ENCODE measurements around the gene STXBP2. TPM values are rescaled to one million over a fixed set of nuclear protein-coding genes. Genes with fewer than 3 reads are reported as not detected.

STXBP2 gene
- total RNA-seq, 1 experiment from 2014 or later, result 0.20 TPM

GRCh38 chr19:7670790-7671189 is 33.9 kb downstream of the STXBP2 start:
- in situ Hi-C loops (cut with HindIII; ENCODE audit: low sequenced_read_pairs), result no loop called here
- no peak for DNase-seq (ENCODE audit: low spot score)

- no peak for DNase-seq (ENCODE audit: low spot score)
- in situ Hi-C loops (cut with HindIII; ENCODE audit: low sequenced_read_pairs), result no loop called here
Observed at GRCh38 chr19:7672522-7672921, 35.6 kb downstream of the STXBP2 start.

DNA sequence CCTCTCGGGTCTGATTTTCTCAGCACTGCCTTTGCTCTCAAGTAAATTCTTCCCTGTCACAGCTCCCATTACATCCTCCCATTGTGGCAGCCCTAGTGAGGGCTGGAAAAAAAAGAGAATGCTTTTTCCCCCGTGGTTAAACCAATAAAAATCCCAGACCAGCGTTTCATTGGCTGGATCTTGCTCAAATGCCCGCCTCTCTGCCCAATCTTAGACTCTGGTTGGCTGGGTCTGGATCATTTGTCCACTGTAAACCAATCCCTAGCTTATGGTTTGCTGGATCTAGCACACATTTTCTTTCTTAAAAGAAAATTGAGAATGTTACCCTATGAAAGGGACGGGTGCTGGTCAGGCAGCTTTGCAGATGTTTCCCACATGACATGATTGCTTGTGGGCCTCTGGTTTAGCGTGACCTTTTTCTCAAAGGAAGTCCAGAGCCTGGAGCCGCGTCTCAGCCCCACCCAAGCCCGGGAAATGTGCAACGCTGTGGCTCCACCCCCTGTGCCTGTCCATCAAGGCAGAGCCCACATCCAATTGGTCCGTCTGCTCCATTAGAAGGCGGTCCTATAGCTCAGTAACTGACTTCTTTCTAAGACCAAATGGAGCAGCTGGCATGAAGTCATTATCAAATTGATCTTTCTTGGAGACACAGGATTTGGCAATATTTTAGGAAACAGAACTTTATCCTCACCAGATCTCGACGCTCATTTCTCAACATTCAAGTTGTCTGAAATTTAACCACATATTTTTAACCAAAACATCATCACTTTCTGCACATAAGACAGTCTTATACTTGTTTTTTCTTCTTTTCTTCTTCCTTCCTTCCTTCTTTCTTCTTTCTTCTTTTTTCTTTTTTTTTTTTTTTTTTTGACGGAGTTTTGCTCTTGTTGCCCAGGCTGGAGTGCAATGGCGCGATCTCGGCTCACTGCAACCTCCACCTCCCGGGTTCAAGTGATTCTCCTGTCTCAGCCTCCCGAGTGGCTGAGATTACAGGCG is 37.4 kb downstream of the STXBP2 start:
- in situ Hi-C loops (cut with HindIII; ENCODE audit: low sequenced_read_pairs), result no loop called here
- DNase-seq (ENCODE audit: low spot score), result peak; percentile 24

DNA sequence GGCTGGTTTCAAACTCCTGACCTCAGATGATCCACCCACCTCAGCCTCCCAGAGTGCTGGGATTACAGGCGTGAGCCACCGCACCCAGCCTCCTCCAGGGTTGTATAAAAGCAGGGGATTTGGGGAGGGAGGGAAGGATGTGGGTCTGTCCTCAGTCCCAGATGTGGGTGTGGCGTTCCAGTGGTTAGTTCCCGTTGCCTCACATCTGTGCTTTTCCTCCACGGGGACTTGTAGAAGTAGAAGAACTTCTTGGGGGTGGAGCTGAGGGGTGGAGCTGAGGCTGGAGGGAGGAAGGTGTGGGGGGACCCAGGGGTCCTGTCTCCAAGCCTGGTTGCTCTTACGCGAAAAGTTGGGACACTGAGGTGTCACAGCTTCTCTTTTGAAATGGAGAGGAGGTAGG is 39.5 kb downstream of the STXBP2 start:
- in situ Hi-C loops (cut with HindIII; ENCODE audit: low sequenced_read_pairs), result no loop called here
- no peak for DNase-seq (ENCODE audit: low spot score)

GRCh38 chr19:7676854-7677253 is 39.9 kb downstream of the STXBP2 start, which contains the start of gene MCEMP1:
TSS of gene MCEMP1 (plus strand) at chr19:7677090. CDS start at chr19:7677121, 31 bp downstream.
- no peak for DNase-seq (ENCODE audit: low spot score)
- in situ Hi-C loops (cut with HindIII; ENCODE audit: low sequenced_read_pairs), result no loop called here

DNA sequence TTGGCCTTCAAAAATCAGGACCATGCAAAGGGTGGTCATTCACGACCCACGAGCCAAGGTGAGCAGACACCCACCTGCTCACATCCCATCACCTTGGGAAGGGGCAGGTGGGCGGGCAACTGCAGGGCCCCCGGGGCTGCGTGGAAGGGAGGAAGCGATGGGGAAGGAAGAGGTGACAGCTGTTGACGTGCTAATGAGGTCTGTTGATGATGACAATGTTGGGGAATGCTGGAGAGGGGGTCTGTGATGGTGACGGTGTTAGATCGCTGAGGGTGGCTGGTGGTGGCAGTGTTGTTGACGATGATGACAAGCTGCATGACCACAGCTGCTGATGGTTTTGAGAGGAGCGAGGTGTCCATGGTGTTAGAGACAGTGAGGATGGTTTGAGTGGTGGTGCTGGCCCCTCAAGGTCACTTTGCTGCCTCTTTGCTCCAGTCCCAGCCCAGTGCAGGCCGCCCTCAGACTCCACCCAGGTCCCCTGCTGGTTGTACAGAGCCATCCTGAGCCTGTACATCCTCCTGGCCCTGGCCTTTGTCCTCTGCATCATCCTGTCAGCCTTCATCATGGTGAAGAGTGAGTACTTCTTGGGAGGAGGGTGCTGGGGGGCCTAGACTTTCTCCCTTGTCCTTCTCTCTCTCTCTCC is 40.9 kb downstream of the STXBP2 start:
- in situ Hi-C loops (cut with HindIII; ENCODE audit: low sequenced_read_pairs), result no loop called here
- DNase-seq (ENCODE audit: low spot score), result no peak

- DNase-seq (ENCODE audit: low spot score), result peak; percentile 75
- in situ Hi-C loops (cut with HindIII; ENCODE audit: low sequenced_read_pairs), result no loop called here
Observed at GRCh38 chr19:7678971-7679751, 42.3 kb downstream of the STXBP2 start.

DNA sequence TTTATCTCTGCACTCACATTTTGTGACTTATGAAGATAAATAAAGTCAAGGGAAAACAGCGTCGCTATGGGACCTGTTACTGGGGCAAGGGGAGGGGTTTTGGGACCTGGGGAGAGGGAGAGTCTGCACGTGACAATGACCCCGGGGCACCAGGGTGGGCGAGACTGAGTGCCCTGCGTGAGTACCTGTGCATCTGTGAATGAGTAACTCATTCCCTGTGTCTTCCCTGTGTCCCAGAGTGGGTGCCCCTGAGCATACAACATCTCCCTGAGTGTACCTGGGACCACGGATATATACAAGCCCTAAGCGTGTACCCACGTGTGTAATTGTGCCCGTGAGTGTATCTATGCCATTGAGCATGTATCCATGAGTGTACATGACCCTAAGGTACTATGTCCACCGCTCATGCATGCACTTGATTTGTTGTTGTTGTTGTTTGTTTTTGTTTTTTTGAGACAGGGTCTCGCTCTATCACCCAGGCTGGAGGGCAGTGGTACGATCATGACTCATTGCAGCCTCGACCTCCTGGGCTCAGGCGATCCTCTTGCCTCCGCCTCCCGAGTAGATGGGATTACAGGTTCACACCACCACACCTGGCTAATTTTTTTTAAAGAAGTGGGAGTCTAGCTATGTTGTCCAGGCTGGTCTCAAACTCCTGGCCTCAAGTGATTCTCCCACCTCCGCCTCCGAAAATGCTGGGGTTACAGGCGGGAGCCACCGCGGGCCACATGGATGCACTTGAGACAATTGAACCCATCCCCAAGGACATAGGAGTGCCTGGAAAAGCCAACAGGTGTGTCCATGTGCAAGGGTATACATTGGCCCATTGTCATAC is 43.1 kb downstream of the STXBP2 start:
- in situ Hi-C loops (cut with HindIII; ENCODE audit: low sequenced_read_pairs), result no loop called here
- no peak for DNase-seq (ENCODE audit: low spot score)

- peak; percentile 74 for DNase-seq (ENCODE audit: low spot score)
- in situ Hi-C loops (cut with HindIII; ENCODE audit: low sequenced_read_pairs), result no loop called here
Observed at GRCh38 chr19:7680606-7681339, 43.9 kb downstream of the STXBP2 start, which contains the start of gene TRAPPC5. TSS of gene TRAPPC5 (plus strand) at chr19:7680833. CDS start at chr19:7682254, 1,421 bp downstream.

GRCh38 chr19:7681340-7682174 is 44.6 kb downstream of the STXBP2 start:
- in situ Hi-C loops (cut with HindIII; ENCODE audit: low sequenced_read_pairs), result no loop called here
- peak; percentile 79 for DNase-seq (ENCODE audit: low spot score)

- in situ Hi-C loops (cut with HindIII; ENCODE audit: low sequenced_read_pairs), result no loop called here
Observed at GRCh38 chr19:7682175-7682855, 45.4 kb downstream of the STXBP2 start.

GRCh38 chr19:7685546-7686445 is 48.9 kb downstream of the STXBP2 start:
- in situ Hi-C loops (cut with HindIII; ENCODE audit: low sequenced_read_pairs), result no loop called here
- no peak for DNase-seq (ENCODE audit: low spot score)

More at GRCh38 chr19:7682175-7682855, 45.4 kb downstream of the STXBP2 start:
- DNase-seq (ENCODE audit: low spot score), result peak; percentile 25

- DNase-seq (ENCODE audit: low spot score), result no peak
- in situ Hi-C loops (cut with HindIII; ENCODE audit: low sequenced_read_pairs), result no loop called here
Observed at GRCh38 chr19:7687177-7687576, 50.3 kb downstream of the STXBP2 start.

- no peak for DNase-seq (ENCODE audit: low spot score)
- in situ Hi-C loops (cut with HindIII; ENCODE audit: low sequenced_read_pairs), result no loop called here
Observed at GRCh38 chr19:7689165-7689564, 52.3 kb downstream of the STXBP2 start.

DNA sequence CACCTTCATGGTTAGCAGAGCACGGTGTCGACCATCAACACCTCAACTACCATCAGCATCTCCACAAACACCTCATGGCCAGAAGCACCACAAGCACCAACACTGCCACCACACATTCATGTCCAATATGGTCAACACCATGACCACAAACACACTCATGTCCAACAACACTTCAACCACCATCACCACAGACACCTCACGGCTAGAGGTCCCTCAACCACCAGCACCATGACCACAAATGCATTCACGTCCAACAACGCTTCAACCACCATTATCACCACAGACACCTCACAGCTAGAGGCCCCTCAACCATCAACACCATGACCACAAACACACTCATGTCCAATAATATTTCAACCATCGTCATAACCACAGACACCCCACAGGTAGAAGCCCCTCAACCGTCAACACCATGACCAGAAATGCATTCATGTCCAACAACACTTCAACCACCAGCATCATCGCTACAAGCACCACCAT is 53.9 kb downstream of the STXBP2 start:
- DNase-seq (ENCODE audit: low spot score), result no peak
- in situ Hi-C loops (cut with HindIII; ENCODE audit: low sequenced_read_pairs), result no loop called here

Measured in G401 (cell line).